Cardiac fibroblast (primary cell): ENCODE results near the gene DNAJC9.

Experiments used
- DNase-seq, 2 donors: peaks; one replicate each; pipeline versions ENCODE4 v3.0.0 to v3.0.0-alpha.2; 2010; ENCODE audit warnings: low read depth in 2 of 2
- H3K4me3 ChIP-seq, 2 donors: replicated peaks in 1 of 2; 1 replicate in 1 of 2; 2 replicates in 1 of 2; pipeline ENCODE4 v1.5.1; 2011; ENCODE audit warnings: low read depth in 2 of 2, low read length in 2 of 2, mild to moderate bottlenecking in 2 of 2, moderate library complexity in 1 of 2
- CTCF ChIP-seq: IDR thresholded peaks from one replicate; pipeline ENCODE4 v1.5.1; 2011; ENCODE audit warnings: low read depth, mild to moderate bottlenecking, low read length, inconsistent platforms

The DNAJC9 gene

GRCh38 chr10:73238990-73239566, 8.0 kb downstream of the DNAJC9 start:
- H3K4me3 ChIP-seq = no peak overlapping the region
- DNase-seq = no peak
- no peak for TF ChIP-seq CTCF

GRCh38 chr10:73234695-73235094, 12.4 kb downstream of the DNAJC9 start:
- no peak for TF ChIP-seq CTCF
- H3K4me3 ChIP-seq = no peak overlapping the region
- no peak for DNase-seq

DNA sequence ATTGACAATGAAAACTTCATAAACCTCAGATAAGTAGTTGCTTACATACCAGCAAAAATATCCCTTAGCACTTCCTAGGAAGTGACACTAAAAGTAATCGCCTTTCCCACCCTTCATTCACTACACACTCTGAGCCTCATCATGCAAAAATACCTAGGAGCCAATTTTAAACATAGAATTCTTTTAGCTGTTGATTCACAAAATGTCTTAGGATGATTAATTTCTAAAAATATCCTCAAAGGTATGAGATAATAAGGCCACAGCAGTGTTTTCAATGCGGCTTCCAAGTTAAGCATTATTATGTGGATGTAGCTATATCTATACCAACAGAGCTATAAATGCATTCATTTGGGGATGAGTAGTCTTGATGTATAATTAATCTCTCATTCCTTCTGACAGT, 13.2 kb downstream of the DNAJC9 start:
- no peak for TF ChIP-seq CTCF
- H3K4me3 ChIP-seq = no peak overlapping the region
- no peak for DNase-seq

DNA sequence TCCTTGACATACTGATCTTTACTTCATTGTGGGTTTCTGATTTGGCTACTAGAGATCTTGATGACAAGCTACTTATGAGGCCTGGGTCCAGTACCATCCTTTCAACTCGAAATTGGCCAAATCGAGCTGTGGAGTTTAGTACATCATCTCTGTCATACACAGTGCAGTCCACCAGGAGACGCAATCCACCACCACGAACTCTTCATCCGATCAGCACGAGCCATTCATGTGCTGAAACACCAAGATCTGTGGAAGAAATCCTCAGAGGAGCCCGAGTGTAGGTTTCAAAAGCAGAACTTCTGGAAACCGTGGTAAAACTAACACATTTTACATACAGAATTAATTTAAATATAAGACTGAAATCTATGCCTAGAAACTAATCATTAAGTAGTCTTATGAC, 14.2 kb downstream of the DNAJC9 start:
- peak; percentile 24 for TF ChIP-seq CTCF
- no peak for DNase-seq
- H3K4me3 ChIP-seq = no peak overlapping the region

- no peak for TF ChIP-seq CTCF
- DNase-seq = no peak
- H3K4me3 ChIP-seq = no peak overlapping the region
These were observed 17.5 kb downstream of the DNAJC9 start for GRCh38 chr10:73229567-73229966.

DNA sequence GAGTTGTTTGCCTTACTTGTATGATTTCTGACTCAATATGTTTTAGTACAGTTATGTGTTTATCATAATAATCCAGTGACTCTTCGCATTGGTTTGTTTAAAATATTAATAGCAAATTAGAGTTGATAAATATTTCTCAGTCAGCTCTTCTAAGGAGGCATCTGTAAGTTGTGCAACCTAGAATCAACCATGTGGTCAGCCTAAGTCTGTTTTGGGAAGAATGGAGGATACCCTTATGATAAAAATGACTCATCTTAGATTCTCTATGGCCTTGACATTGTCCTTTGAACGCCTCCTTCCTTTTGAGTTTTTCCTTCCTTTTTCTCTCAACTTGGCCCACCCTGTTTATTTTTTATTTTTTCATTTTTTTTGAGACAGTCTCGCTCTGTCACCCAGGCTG, 18.8 kb downstream of the DNAJC9 start:
- H3K4me3 ChIP-seq = no peak overlapping the region
- TF ChIP-seq CTCF = no peak
- peak; percentile 43 to 55 for DNase-seq

GRCh38 chr10:73226663-73227062, 20.4 kb downstream of the DNAJC9 start:
- no peak for TF ChIP-seq CTCF
- H3K4me3 ChIP-seq = no peak overlapping the region
- no peak for DNase-seq
